CD14-positive monocyte (primary cell): ENCODE results near the gene SLC12A6. TPM values are rescaled to one million over a fixed set of nuclear protein-coding genes. Genes with fewer than 3 reads are reported as not detected.

Source experiments
- DNase-seq, 3 donors: peaks; one replicate each; pipeline ENCODE4 v3.0.0-alpha.2; 2011 to 2022
- H2AFZ ChIP-seq: 2 replicates; pipeline ENCODE4 v1.6.0; 2012; ENCODE audit warnings: mild to moderate bottlenecking, low read depth, low read length, inconsistent platforms; ENCODE audit not compliant: insufficient read depth, poor library complexity, severe bottlenecking
- H3K27ac ChIP-seq, 2 donors: 1 replicate in 1 of 2; 2 replicates in 1 of 2; pipeline ENCODE4 v1.5.1; 2012 to 2013; ENCODE audit warnings: low read length in 2 of 2, control low read depth in 1 of 2, inconsistent platforms in 1 of 2, low read depth in 1 of 2, mild to moderate bottlenecking in 1 of 2
- H3K27me3 ChIP-seq, 2 donors: one replicate each; pipeline versions ENCODE4 v1.6.0 to v1.6.1; 2011 to 2013; ENCODE audit warnings: low read length in 2 of 2; ENCODE audit not compliant: control insufficient read depth in 2 of 2, insufficient read depth in 2 of 2
- H3K36me3 ChIP-seq, 2 donors: replicated peaks in 1 of 2; 1 replicate in 1 of 2; 2 replicates in 1 of 2; pipeline versions ENCODE4 v1.5.1 to v1.6.1; 2012 to 2013; ENCODE audit warnings: low read length in 2 of 2, control low read depth in 1 of 2, inconsistent platforms in 1 of 2, mild to moderate bottlenecking in 1 of 2; ENCODE audit not compliant: insufficient read depth in 2 of 2, control insufficient read depth in 1 of 2
- H3K4me1 ChIP-seq, 2 donors: 1 replicate in 1 of 2; 2 replicates in 1 of 2; pipeline versions ENCODE4 v1.5.1 to v1.6.1; 2012 to 2013; ENCODE audit warnings: low read length in 2 of 2, control low read depth in 1 of 2, inconsistent platforms in 1 of 2, mild to moderate bottlenecking in 1 of 2, moderate library complexity in 1 of 2; ENCODE audit not compliant: insufficient read depth in 2 of 2, control insufficient read depth in 1 of 2
- H3K4me2 ChIP-seq: replicated peaks from 2 replicates; pipeline ENCODE3; 2012; ENCODE audit warnings: low read length, moderate library complexity, mild to moderate bottlenecking; ENCODE audit not compliant: poor library complexity, severe bottlenecking; ENCODE audit errors: extremely low read depth
- H3K4me3 ChIP-seq, 3 experiments: fragments of 200-600 bp in 1 of 3; sonication (generic) in 1 of 3; replicated peaks in 1 of 3; 1 replicate in 2 of 3; 2 replicates in 1 of 3; pipeline ENCODE4 v1.5.1; 2011 to 2013; ENCODE audit warnings: low read length in 3 of 3, mild to moderate bottlenecking in 3 of 3, control low read depth in 2 of 3, low read depth in 2 of 3, inconsistent platforms in 1 of 3, moderate library complexity in 1 of 3
- H3K79me2 ChIP-seq: 2 replicates; pipeline ENCODE4 v1.6.0; 2012; ENCODE audit warnings: mild to moderate bottlenecking, control low read depth, inconsistent platforms, low read length, moderate library complexity; ENCODE audit not compliant: insufficient read depth
- H3K9ac ChIP-seq: 2 replicates; pipeline ENCODE4 v1.6.0; 2017; ENCODE audit warnings: low read length, mild to moderate bottlenecking; ENCODE audit not compliant: insufficient read depth, poor library complexity, severe bottlenecking
- H3K9me3 ChIP-seq, 2 donors: replicated peaks in 1 of 2; 1 replicate in 1 of 2; 2 replicates in 1 of 2; pipeline versions ENCODE4 v1.5.1 to v1.6.1; 2012 to 2013; ENCODE audit warnings: low read length in 2 of 2, control low read depth in 1 of 2; ENCODE audit not compliant: control insufficient read depth in 1 of 2, insufficient read depth in 1 of 2
- H4K20me1 ChIP-seq: 2 replicates; pipeline ENCODE4 v1.6.0; 2012; ENCODE audit warnings: mild to moderate bottlenecking, low read length, control low read depth, moderate library complexity; ENCODE audit not compliant: insufficient read depth
- H3K27ac Mint-ChIP-seq, 7 donors: one replicate each; pipeline ENCODE4 v1.8.0; 2020; ENCODE audit warnings: mild to moderate bottlenecking in 7 of 7, mixed read lengths in 7 of 7, moderate library complexity in 6 of 7, inconsistent platforms in 2 of 7
- H3K27me3 Mint-ChIP-seq, 3 donors: one replicate each; pipeline ENCODE4 v1.8.0; 2021 to 2022; ENCODE audit warnings: low read depth in 3 of 3, mild to moderate bottlenecking in 3 of 3, mixed read lengths in 3 of 3, moderate library complexity in 3 of 3, inconsistent platforms in 1 of 3
- H3K36me3 Mint-ChIP-seq, 2 donors: one replicate each; pipeline ENCODE4 v1.8.0; 2020; ENCODE audit warnings: mixed read lengths in 2 of 2, inconsistent platforms in 1 of 2, mild to moderate bottlenecking in 1 of 2
- H3K4me1 Mint-ChIP-seq: one replicate; pipeline ENCODE4 v1.8.0; 2020; ENCODE audit warnings: mild to moderate bottlenecking, mixed read lengths
- H3K4me3 Mint-ChIP-seq, 2 donors: one replicate each; pipeline ENCODE4 v1.8.0; 2020; ENCODE audit warnings: mild to moderate bottlenecking in 2 of 2, mixed read lengths in 2 of 2, moderate library complexity in 1 of 2
- H3K9me3 Mint-ChIP-seq, 7 donors: one replicate each; pipeline ENCODE4 v1.8.0; 2020 to 2022; ENCODE audit warnings: mixed read lengths in 7 of 7, mild to moderate bottlenecking in 6 of 7, moderate library complexity in 6 of 7, inconsistent platforms in 2 of 7
- WGBS: methylation state at CpG from one replicate; pipeline ENCODE4 v1.1.5; 2013; ENCODE audit warnings: missing lambda C conversion rate; ENCODE audit not compliant: insufficient coverage; 5-methylcytosine and 5-hydroxymethylcytosine counted together
- intact Hi-C, 2 donors: fragments of 100-400 bp; cut with micrococcal nuclease; formaldehyde crosslinking; loops; one replicate each; pipeline versions ENCODE4 v1.15.0 to v1.15.1; 2023
- polyA plus RNA-seq, 3 donors: library from polyadenylated mRNA; depleted of rRNA in 1 of 3; unstranded in 2 of 3; stranded (reverse) in 1 of 3; fragments of 300-500 nt in 2 of 3; fragments of >200 nt in 1 of 3; fragmentation: Illumina TruSeq in 2 of 3; gene quantifications; 1 replicate in 2 of 3; 2 replicates in 1 of 3; pipeline ENCODE4 v1.2.3, GENCODE V29; 2012 to 2021
- TF ChIP-seq, protein P1 (sequence below): fragments of 200-600 bp; IDR thresholded peaks from one replicate; pipeline ENCODE4 v1.8.0; 2022; ENCODE audit warnings: antibody characterized with exemption, mild to moderate bottlenecking

Gene SLC12A6
- polyA plus RNA-seq, 3 donors: 5.4 to 80.0 (median 8.0) TPM

GRCh38 chr15:34304613-34305012 lies 33.0 kb downstream of the SLC12A6 start:
- Histone ChIP-seq H3K4me3 (no peak overlapping the region), H3K36me3 (peaks cover 0 to 29% of the 10 kb centered on the region in 2 donors), H3K27me3 (no peaks in the 10 kb centered on the region), H3K79me2 (peaks cover 57% of the 10 kb centered on the region), H3K4me1 (no peaks in the 10 kb centered on the region), H3K9me3 (no peaks in the 10 kb centered on the region), H4K20me1 (peaks cover 97% of the 10 kb centered on the region), H3K4me2 (no peak overlapping the region), H3K9ac (no peak overlapping the region), H3K27ac (no peak overlapping the region), H2AFZ (no peak overlapping the region)
- intact Hi-C loops: no loop called here
- Mint-ChIP-seq H3K4me1 (peaks cover 6% of the 10 kb centered on the region), H3K9me3 (peaks cover 0 to 3% (median 0%) of the 10 kb centered on the region in 7 donors), H3K27ac (no peak overlapping the region), H3K36me3 (peaks cover 28 to 48% of the 10 kb centered on the region in 2 donors), H3K4me3 (no peak overlapping the region), H3K27me3 (no peaks in the 10 kb centered on the region)
- DNase-seq: no peak
- TF ChIP-seq, protein P1, sequence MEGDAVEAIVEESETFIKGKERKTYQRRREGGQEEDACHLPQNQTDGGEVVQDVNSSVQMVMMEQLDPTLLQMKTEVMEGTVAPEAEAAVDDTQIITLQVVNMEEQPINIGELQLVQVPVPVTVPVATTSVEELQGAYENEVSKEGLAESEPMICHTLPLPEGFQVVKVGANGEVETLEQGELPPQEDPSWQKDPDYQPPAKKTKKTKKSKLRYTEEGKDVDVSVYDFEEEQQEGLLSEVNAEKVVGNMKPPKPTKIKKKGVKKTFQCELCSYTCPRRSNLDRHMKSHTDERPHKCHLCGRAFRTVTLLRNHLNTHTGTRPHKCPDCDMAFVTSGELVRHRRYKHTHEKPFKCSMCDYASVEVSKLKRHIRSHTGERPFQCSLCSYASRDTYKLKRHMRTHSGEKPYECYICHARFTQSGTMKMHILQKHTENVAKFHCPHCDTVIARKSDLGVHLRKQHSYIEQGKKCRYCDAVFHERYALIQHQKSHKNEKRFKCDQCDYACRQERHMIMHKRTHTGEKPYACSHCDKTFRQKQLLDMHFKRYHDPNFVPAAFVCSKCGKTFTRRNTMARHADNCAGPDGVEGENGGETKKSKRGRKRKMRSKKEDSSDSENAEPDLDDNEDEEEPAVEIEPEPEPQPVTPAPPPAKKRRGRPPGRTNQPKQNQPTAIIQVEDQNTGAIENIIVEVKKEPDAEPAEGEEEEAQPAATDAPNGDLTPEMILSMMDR: no peak

GRCh38 chr15:34301058-34301457 lies 36.5 kb downstream of the SLC12A6 start:
- H3K27ac ChIP-seq: no peak overlapping the region
- no peak overlapping the region for H2AFZ ChIP-seq
- no peaks in the 10 kb centered on the region for H3K4me1 ChIP-seq
- TF ChIP-seq, protein P1: no peak
- peaks cover 77% of the 10 kb centered on the region for H3K79me2 ChIP-seq
- H3K4me3 ChIP-seq: no peak overlapping the region
- no peak overlapping the region for H3K9ac ChIP-seq
- H3K9me3 Mint-ChIP-seq: no peaks in the 10 kb centered on the region
- H3K27me3 ChIP-seq: no peaks in the 10 kb centered on the region
- intact Hi-C loops: no loop called here
- H3K4me2 ChIP-seq: no peak overlapping the region
- peaks cover 0 to 17% of the 10 kb centered on the region in 2 donors for H3K36me3 ChIP-seq
- peaks cover 11% of the 10 kb centered on the region for H3K4me1 Mint-ChIP-seq
- no peak overlapping the region for H3K4me3 Mint-ChIP-seq
- peaks cover 14 to 33% of the 10 kb centered on the region in 2 donors for H3K36me3 Mint-ChIP-seq
- H3K9me3 ChIP-seq: no peaks in the 10 kb centered on the region
- no peak for DNase-seq
- peaks cover 99% of the 10 kb centered on the region for H4K20me1 ChIP-seq
- WGBS: 94% methylated on average over 2 of the region's 3 CpGs
- no peaks in the 10 kb centered on the region for H3K27me3 Mint-ChIP-seq
- H3K27ac Mint-ChIP-seq: no peak overlapping the region
